Upper lobe of left lung (tissue), 4 donors: Measurements from ENCODE around the gene CNOT11.

Experiments used
- CTCF ChIP-seq, 6 experiments: fragments of 450-650 bp in 4 of 6; fragments of 200-600 bp in 2 of 6; sonication (generic) in 2 of 6; IDR thresholded peaks; one replicate each; pipeline ENCODE4 v1.5.1; 2016 to 2019; ENCODE audit warnings: antibody characterized with exemption in 6 of 6
- POLR2A ChIP-seq, 4 donors: fragments of 450-650 bp; IDR thresholded peaks; one replicate each; pipeline ENCODE4 v1.5.1; 2016 to 2017; ENCODE audit warnings: antibody characterized with exemption in 4 of 4, mild to moderate bottlenecking in 2 of 4

GRCh38 chr2:101253013-101253702 is 472 bp downstream of the CNOT11 start:
- peak in 1 of 4 donors; percentile 45 for TF ChIP-seq POLR2A (IDR thresholded peaks at IDR 0.05)
- TF ChIP-seq CTCF (IDR thresholded peaks at IDR 0.05) = peak in 1 of 6 experiments; percentile 22
